OCI-LY7 (cell line): ENCODE measurements around the gene LRRC52.

Experiments used
- CTCF ChIP-seq: fragments of 200-600 bp; sonication (generic); conservative IDR thresholded peaks from 2 replicates; pipeline ENCODE4 v1.5.1; 2014; ENCODE audit warnings: mild to moderate bottlenecking, antibody characterized with exemption, low read length, moderate library complexity, mixed read lengths
- EZH2phosphoT487 ChIP-seq: fragments of 200-600 bp; sonication (generic); IDR thresholded peaks from 2 replicates; pipeline ENCODE4 v1.6.1; 2018; ENCODE audit warnings: low read depth, borderline replicate concordance, mild to moderate bottlenecking, mixed run types, antibody characterized with exemption, low read length, moderate library complexity, mixed read lengths

GRCh38 chr1:165545974-165546373, 2.2 kb downstream of the LRRC52 start:
- no peak for TF ChIP-seq CTCF
- no peak for TF ChIP-seq EZH2phosphoT487
